ENCODE results near the gene ZNF101. TPM values are rescaled to one million over a fixed set of nuclear protein-coding genes. Genes with fewer than 3 reads are reported as not detected.
"Not testable (repeated sequence)": the region's sequence is repeated elsewhere in the genome, so short reads cannot be mapped to it uniquely, and the experiment has no call there.

The ZNF101 gene
- polyA plus RNA-seq, 1 experiment = 4.5 TPM

- ChIA-PET POLR2A (no interaction called here), CTCF (no interaction called here)
- Histone ChIP-seq H3K4me3 (ENCODE audit: low read depth, low read length) (no peak overlapping the region), H3K27me3 (ENCODE audit: control insufficient read depth, insufficient read depth, low read length) (no peaks in the 10 kb centered on the region), H3K9me3 (ENCODE audit: control insufficient read depth, insufficient read depth, low read length) (peaks cover 43% of the 10 kb centered on the region), H3K27ac (ENCODE audit: low read depth, low read length) (no peak overlapping the region)
- no peak for DNase-seq (ENCODE audit: low read depth, low spot score)
- no peak for TF ChIP-seq CTCF (IDR thresholded peaks at IDR 0.05; ENCODE audit: low read depth, low read length)
Observed at GRCh38 chr19:19691683-19692082, 23.0 kb downstream of the ZNF101 start.

- POLR2A ChIA-PET = no interaction called here
- no peak for DNase-seq (ENCODE audit: low read depth, low spot score)
- no peak overlapping the region for H3K27ac ChIP-seq (ENCODE audit: low read depth, low read length)
- no peak overlapping the region for H3K4me3 ChIP-seq (ENCODE audit: low read depth, low read length)
- peaks cover 46% of the 10 kb centered on the region for H3K9me3 ChIP-seq (ENCODE audit: control insufficient read depth, insufficient read depth, low read length)
- TF ChIP-seq CTCF (IDR thresholded peaks at IDR 0.05; ENCODE audit: low read depth, low read length) = no peak
- CTCF ChIA-PET = no interaction called here
- H3K27me3 ChIP-seq (ENCODE audit: control insufficient read depth, insufficient read depth, low read length) = no peaks in the 10 kb centered on the region
Observed at GRCh38 chr19:19696386-19696785, 27.7 kb downstream of the ZNF101 start.

- CTCF ChIA-PET = no interaction called here
- POLR2A ChIA-PET = no interaction called here
- H3K4me3 ChIP-seq (ENCODE audit: low read depth, low read length) = no peak overlapping the region
- no peaks in the 10 kb centered on the region for H3K27me3 ChIP-seq (ENCODE audit: control insufficient read depth, insufficient read depth, low read length)
- peaks cover 52% of the 10 kb centered on the region for H3K9me3 ChIP-seq (ENCODE audit: control insufficient read depth, insufficient read depth, low read length)
- DNase-seq (ENCODE audit: low read depth, low spot score) = no peak
- no peak for TF ChIP-seq CTCF (IDR thresholded peaks at IDR 0.05; ENCODE audit: low read depth, low read length)
- no peak overlapping the region for H3K27ac ChIP-seq (ENCODE audit: low read depth, low read length)
Observed at GRCh38 chr19:19697589-19697988, 28.9 kb downstream of the ZNF101 start.

GRCh38 chr19:19700493-19700892 is 31.9 kb downstream of the ZNF101 start:
- H3K9me3 ChIP-seq (ENCODE audit: control insufficient read depth, insufficient read depth, low read length) = peaks cover 75% of the 10 kb centered on the region
- POLR2A ChIA-PET; H3K27ac ChIP-seq (ENCODE audit: low read depth, low read length); DNase-seq (ENCODE audit: low read depth, low spot score); H3K27me3 ChIP-seq (ENCODE audit: control insufficient read depth, insufficient read depth, low read length); H3K4me3 ChIP-seq (ENCODE audit: low read depth, low read length); CTCF ChIA-PET: not testable (repeated sequence)

- TF ChIP-seq CTCF (IDR thresholded peaks at IDR 0.05; ENCODE audit: low read depth, low read length) = no peak
- Histone ChIP-seq H3K27ac (ENCODE audit: low read depth, low read length) (no peak overlapping the region), H3K9me3 (ENCODE audit: control insufficient read depth, insufficient read depth, low read length) (peaks cover 85% of the 10 kb centered on the region), H3K4me3 (ENCODE audit: low read depth, low read length) (no peak overlapping the region), H3K27me3 (ENCODE audit: control insufficient read depth, insufficient read depth, low read length) (no peaks in the 10 kb centered on the region)
- ChIA-PET POLR2A (no interaction called here), CTCF (no interaction called here)
- DNase-seq (ENCODE audit: low read depth, low spot score) = no peak
Observed at GRCh38 chr19:19704836-19705235, 36.2 kb downstream of the ZNF101 start.

GRCh38 chr19:19710506-19710905 is 41.9 kb downstream of the ZNF101 start:
- H3K27me3 ChIP-seq (ENCODE audit: control insufficient read depth, insufficient read depth, low read length) = no peaks in the 10 kb centered on the region
- peaks cover 67% of the 10 kb centered on the region for H3K9me3 ChIP-seq (ENCODE audit: control insufficient read depth, insufficient read depth, low read length)
- H3K27ac ChIP-seq (ENCODE audit: low read depth, low read length) = no peak overlapping the region
- CTCF ChIA-PET = no interaction called here
- DNase-seq (ENCODE audit: low read depth, low spot score) = no peak
- TF ChIP-seq CTCF (IDR thresholded peaks at IDR 0.05; ENCODE audit: low read depth, low read length) = no peak
- H3K4me3 ChIP-seq (ENCODE audit: low read depth, low read length) = no peak overlapping the region
- POLR2A ChIA-PET = no interaction called here
